ENCODE data around the gene KMT2E.
A peak's percentile ranks its signal among the peaks of the same experiment; 100 is the strongest.
"Not testable (repeated sequence)": the region's sequence is repeated elsewhere in the genome, so short reads cannot be mapped to it uniquely, and the experiment has no call there.

The KMT2E gene

DNA sequence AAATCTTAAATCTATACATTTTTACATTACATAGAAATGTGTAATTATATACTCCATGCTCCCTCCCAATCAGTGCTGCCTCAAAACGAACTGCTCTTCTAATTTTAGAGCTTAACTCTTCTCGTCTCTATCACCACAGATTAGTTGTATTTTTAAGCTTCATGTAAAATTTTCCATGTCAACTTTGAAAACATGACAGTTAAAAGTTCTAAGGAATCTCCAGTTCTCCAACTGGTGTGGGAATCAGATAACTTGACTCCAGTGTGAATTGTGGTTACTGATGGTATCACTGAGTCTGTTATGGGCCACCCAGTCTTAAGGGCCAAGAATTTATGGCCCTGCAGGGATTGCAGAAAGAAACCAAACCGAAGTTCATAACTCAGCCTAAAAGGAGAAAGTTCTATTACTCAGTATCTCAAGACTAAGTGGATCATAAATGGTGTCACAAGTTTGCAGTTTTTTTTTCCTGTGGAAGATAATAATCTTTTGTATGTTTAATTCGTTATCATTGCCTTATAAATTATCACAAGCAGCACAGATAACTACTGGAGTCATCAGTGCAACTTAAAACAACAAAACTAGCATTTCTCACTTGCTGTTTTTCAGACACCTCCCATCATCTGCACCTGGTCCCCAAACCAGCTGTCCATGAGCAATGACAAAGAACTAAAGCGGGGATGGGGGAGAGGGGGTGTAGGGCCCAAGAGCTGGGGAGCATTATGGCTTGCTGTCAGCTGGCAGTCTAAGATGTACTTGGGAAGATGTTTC, 31.5 kb upstream of the KMT2E start:
- DNase-seq, result no peak

DNA sequence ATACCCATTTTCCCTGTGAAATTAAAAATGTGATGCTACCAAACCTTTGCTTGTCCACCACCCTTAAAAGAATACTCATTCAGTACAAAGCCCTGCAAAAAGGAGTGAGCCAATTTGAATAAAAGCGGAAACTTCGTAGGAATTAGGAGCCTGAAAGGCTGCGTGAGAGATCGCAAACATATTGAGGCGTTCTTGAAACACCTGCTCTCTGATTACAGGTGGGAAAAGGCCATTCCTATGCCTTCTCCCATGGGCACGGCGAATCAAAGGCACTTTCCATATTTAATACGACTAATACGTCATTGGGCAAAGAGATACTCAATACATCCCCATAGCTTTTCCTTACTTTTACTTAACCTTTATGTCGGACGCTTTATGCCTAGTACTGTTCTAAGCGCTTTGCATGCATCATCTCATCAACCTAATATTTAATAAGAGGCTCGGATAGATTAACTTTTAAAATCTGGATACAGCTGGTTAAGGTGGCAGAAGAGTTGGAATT, 30.9 kb upstream of the KMT2E start:
- no peak for DNase-seq

DNA sequence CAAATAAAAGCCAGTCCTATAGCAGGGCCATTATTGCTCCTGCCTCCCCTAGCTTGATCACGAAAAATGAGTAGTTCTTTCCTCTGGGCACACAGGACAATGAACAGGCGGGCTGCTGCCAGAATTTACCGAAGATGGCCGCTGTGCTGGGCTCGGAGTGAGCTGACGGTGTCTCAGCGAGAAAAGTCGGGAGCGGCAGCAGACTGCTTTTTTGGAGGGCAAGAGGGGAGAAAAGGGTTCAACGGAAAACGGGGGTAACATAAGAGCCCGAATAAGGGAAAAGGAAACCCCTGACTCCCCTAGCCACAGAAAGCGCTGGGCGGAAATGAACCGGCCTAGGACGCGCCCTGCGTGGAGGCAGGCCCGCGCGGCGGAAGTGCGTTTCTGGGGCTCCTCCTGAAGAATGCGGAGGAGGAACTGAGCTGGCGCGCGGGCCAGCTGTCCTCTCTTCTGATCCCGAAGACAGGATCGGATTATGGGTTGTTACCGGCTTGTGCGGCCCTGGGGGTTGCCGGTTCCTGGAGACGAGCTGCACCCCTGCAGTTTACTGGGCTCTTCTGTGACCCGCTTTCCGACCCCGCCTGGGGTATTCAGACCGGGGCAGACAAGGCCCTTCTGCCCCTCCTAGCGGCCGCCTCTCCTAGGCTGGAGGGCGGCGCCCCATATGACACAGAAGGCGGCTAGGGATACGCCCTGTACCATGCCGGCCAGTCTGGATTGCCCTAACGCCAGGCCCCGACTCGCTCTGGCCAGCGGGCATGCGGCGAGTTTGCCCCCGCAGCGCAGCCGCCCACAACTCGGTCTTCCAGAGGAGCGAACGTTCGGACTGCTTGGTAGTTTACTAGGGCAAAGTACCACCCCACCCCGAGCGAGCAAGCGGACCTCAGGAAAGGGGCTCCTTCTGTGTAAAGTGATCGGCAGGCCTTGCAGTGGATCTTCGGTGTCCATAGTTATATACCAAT, 30.1 kb upstream of the KMT2E start:
- peak; percentile 92 for DNase-seq

DNA sequence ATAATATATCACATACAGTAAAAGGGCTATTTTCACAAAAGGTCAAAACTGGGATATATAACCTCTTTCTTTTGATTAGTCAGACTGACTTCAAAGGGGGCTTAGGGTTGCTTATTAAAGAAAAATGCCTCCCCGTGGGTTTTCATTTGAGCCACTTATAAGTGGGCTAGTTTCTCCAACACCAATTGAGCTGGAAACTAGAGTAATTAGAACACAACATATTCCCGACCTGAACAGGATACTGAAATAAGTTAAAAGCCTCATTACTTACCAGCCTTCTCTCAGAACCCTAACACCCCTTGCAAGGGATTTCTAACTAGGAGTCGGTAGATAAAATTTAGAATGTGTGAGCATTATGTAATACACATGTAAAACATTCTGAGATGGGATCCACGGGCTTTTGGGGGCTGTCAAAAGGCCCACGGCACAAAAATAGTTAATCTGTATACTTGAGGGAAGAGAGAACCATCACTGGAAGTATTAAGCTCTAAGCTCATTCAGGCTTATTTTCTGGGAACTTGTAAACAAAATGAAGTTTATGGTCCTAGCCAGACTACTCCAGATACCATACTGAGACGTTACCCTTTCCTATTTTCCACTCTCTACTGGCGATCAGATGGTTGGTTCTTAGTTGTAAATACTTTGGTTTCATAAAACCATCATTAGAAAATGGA, 29.3 kb upstream of the KMT2E start:
- DNase-seq, result no peak

DNA sequence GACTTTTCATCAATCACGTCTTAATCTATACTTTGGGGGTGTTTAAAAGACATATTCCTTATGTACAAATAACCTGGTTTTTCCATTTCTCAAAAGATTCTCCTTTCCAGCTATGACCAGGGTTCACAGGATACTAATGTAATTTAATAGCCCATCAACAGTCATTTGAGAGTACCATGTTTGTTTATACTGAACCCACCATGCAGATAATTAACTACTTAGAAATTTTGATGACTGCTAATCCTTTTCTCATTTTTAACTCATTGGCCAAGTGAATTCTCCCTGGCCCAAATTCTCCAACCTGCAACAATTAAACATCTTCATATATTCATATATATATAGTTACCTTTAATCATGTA, 28.8 kb upstream of the KMT2E start:
- DNase-seq, result no peak

DNA sequence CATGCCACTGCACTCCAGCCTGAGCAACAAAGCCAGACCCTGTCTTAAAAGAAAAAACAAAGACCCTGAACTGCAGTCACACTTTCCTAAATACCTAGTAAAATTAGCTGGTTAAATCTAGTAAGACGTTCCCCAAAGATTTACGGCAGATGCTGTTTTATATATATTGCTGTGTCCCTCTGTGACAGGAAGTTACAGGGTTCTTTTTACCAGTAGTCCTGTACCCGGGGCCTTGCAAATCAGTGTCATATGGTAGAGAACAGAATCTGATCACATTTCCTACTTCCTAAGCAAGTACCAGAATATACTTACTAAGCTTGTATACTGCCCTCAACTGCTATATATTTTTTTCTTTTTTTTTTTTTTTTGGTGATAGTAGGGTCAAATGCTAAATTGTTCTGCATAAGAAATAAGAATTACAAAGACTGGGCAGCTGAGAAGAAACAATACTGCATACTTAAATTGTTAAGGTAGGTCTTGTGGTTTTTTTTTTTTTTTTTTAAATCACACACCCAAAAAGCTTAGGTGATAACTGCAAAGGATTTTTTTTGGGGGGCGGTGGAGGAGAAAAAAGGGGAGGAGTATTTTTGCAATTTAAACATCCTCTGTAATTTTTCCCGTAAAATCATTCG, 27.3 kb upstream of the KMT2E start:
- no peak for DNase-seq

DNA sequence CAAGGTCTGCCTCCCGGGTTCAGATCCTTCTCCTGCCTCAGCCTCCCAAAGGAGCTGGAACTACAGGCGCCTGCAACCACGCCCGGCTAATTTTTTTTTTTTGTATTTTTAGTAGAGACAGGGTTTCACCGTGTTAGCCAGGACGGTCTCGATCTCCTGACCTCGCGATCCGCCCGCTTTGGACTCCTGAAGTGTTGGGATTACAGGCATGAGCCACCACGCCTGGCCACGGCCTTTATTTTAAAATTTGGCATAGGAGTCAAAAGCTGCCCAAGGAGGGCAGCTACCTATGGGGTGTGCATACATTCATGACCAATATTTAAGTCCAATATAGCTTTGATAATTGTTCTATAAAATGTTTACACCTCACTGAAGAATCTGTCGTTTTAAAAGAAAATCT, 26.6 kb upstream of the KMT2E start:
- DNase-seq, result not testable (repeated sequence)

DNA sequence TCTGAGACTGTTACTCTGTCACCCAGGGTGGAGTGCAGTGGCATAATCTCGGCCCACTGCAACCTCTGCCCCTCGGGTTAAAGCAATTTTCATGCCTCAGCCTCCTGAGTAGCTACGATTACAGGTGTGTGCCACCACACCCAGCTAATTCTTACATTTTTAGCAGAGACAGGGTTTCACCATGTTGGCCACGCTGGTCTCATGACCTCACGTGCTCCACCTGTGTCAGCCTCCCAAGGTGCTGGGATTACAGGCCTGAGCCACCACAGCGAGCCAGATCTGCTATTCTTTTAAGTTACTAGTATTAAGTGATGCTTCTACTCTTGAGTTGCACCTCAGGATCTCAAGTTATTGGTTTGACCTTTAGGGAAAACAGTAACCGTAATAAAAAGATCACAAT, 23.0 kb upstream of the KMT2E start:
- no peak for DNase-seq

DNA sequence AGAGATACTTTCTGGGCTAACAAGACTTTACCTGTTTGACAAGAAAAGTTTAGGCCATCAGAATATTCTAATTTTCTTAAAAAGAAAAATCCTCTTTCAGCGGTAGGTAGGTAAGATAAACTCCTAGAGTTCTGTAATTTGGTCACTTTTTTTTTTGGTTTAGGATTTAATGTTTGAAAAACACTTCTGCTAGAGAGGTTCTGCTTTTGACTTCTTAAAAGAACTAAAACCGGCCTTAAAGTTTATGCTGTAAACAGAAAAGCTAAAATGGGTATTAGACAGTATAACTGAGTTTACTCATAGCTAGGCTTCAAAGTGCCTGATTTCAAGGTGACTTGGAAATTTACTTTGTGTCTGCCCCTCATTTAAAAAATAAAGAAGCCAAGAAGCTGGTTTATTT, 21.7 kb upstream of the KMT2E start:
- DNase-seq, result no peak

DNA sequence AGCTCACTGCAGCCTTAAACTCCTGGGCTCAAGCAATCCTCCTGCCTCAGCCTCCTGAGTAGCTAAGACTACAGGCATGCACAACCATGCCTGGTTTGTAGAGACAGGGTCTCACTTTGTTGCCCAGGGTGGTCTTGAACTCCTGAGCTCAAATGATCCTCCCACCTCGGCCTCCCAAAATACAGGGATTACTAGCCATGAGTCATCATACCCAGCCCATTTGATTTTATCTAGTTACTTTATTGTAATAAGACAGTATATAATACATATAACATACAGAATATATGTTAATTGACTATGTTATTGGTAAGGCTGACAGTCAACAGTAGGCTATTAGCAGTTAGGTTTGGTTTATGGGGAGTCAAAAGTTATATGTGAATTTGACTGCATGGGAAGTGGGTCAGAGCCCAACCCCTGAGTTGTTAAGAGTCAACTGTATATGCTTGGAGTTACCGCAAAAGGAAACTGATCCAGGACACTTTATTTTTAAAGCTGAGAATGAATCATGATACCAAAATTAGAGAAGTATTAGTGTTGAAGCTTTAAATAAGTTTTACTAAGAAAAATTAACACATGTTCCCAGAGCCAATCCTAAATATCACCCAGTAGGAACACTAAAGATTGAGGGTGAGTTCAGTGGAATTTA, 20.7 kb upstream of the KMT2E start:
- no peak for DNase-seq

DNA sequence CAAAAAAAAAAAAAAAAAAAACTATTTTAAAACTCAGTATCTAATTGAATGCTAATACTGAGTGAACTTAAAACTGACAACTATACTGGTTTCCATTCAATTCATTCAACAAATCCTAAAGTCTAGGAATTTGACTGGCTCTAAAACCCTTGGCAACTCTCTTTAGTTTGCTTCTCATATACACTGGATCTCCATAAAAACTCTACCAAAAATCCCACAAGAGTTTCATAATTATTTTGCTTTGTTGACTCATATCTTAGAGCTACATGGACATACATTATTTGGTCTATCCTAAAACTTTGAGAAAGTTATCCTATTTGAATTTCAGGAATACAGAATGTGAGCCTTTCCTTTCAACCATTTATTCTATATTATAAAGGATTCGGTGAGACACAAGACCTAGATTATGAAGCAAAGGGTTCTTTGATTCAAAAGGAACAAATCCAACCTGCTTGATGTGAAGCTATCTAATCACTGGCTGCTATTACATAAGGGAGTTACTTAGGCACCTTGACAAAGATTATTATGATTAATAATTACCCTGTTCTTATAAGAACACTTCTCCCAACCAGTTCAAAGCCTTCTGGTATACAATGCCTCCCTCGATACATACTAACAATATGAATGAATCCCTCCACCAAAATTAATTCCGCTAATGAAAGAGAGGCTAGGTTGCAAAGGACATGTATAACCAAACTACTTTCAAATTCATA, 15.8 kb upstream of the KMT2E start:
- DNase-seq, result no peak

DNA sequence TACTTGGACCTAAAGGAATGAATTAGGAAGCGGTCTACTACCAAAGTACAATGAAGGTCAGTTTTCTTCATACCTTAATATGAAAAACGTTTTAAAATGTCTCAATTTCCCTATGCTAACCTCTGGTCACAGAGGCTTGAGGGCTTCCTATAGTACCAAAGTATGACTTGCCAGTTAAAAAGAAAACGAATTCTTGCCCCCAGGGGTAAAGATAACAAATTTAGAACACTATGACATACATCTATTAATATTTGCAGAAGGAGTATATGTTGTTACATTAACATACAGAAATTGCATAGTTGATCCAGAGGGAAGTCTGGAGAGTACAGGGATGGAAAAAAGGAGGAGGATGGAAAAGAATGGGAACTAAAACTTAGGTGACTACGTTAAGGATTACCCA, 13.8 kb upstream of the KMT2E start:
- DNase-seq, result no peak

DNA sequence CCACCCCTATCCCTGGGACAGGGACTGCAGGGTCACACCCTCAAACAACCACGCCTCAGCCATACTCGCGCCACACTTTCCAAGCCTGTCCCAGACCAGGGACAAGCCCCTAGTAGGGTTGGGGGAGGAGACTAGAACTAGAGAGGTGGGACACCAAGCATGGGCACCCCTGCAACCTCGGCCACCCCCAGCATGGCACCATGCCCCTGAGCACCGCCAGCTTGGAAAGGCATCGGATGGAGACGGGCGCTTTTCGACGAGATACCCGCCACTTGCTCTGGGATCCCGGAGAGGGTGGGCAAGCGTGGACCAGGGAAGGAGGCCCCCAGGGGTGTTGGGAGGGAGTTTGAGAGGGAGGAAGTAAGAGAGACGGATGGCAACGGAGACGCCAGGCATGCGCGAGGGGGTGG, 13.1 kb upstream of the KMT2E start:
- DNase-seq, result no peak

DNA sequence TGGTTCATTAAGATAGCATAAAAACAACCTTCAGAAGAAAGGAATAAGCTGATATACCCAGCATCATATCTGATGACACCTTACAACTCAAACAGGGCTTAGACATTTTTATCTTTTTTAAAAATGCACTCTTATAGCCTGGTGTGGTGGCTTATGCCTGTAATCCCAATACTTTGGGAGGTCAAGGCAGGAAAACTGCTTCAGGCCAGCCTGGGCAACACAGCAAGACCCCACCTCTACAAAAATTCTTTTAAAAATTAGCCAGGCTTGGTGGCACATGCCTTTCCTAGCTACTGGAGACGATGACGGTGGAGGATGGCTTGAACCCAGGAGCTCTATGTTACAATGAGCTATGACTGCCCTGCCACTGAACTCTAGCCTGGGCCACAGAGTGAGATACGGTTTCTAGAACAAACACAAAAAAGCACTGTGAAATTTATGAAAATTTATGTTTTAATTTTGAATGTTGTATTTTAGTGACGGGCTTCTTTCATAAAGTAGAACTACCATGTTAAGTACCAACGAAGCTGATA, 12.3 kb upstream of the KMT2E start:
- DNase-seq, result no peak

DNA sequence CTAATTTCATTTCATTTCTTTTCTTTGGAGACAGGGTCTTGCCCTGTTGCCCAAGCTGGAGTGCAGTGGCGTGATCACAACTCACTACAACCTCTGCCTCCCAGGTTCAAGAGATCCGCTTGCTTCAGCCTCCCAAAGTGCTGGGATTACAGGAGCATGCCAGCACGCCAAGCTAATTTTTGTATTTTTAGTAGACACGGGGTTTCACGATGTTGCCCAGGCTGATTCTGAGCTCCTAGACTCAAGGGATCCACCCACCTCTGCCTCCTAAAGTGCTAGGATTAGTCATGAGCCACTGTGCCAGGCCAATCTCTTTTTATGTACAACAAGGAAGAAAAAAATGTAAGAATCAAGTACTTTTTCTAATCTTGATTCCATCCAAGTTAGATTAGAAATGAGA, 10.7 kb upstream of the KMT2E start:
- no peak for DNase-seq

DNA sequence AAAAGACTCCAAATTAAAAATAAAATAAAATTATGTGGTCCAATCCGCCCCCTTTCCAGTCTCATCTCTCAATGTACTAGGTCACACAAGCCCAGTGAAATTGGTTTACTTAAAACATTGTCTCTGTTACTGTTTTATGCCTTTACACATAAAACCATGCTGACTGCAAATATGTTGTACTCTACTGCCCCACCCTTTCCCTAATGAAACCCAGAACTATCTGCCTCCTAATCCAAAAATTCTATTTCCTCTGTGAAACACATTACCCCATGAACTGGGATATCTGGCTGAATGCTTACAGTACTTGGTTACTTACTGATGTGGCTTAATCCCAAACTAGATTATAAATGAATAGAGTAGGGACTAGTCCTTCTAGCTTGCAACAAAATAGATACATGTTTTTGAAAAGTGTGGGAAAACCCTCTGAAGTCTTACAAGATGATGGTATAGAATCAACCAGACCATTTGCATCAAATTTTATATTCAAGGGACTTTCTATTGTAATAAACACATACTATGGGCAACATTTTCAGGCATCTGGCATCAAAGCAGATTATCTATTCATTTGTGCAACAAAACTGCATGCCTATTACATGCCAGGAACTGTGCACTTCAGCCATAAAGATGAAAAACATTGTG, 10.0 kb upstream of the KMT2E start:
- no peak for DNase-seq

DNA sequence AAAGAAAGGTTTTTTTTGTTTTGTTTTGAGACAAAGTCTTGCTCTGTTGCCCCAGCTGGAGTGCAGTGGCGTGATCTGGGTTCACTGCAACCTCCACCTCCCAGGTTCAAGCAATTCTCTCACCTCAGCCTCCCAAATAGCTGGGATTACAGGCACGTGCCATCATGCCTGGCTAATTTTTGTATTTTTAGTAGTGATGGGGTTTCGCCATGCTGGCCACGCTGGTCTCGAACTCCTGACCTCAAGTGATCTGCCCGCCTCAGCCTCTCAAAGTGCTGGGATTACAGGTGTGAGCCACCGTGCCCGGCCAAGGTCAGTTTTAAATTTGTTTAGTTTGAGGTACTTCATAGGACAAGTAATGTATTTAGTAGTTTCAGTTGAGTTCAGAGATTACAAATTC, 9.0 kb upstream of the KMT2E start:
- DNase-seq, result not testable (repeated sequence)

DNA sequence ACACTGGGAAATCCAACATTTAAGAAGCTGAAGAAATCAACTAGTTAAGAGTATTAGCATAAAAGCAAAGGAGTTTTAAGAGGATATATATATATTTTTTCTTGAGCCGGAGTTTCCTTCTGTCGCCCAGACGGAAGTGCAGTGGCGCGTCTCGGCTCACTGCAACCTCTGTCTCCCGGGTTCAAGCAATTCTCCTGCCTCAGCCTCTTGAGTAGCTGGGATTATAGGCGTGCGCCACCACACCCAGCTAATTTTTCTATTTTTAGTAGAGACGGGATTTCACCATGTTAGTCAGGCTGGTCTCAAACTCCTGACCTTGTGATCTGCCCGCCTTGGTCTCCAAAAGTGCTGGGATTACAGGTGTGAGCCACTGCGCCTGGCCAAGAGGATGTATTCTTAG, 8.5 kb upstream of the KMT2E start:
- DNase-seq, result not testable (repeated sequence)

DNA sequence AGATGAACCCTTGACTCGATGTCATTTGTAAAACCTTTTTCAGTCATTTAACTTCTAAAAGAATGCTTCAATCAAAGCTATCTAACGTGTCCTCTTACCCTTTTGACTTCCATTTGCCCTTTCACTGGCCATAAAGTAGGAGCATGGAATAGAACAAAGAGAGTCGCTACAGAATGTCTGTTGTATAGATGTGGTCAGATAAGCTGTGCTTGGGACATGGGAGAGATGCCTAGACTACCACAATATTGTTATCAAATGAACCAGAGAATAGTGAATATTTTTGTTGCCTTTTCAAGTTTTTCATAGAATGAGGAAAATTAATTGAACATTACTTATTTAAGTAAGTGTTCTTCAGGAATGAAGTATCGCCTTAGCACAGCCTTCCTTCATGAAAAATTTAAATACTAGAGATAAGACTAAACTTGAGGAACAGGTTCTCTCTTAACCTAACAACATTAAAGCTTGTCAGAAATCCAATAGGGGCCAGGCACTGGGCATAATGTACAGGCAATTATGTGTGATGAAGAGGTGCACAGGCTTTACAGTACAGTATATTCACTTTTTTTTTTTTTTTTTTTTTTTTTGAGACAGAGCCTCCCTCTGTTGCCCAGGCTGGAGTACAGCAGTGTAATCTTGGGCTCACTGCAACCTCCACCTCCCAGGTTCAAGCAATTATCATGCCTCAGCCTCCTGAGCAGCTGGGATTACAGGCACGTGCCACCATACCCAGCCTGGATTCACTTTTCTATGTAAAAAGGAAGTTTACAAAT, 7.5 kb upstream of the KMT2E start:
- DNase-seq, result no peak

DNA sequence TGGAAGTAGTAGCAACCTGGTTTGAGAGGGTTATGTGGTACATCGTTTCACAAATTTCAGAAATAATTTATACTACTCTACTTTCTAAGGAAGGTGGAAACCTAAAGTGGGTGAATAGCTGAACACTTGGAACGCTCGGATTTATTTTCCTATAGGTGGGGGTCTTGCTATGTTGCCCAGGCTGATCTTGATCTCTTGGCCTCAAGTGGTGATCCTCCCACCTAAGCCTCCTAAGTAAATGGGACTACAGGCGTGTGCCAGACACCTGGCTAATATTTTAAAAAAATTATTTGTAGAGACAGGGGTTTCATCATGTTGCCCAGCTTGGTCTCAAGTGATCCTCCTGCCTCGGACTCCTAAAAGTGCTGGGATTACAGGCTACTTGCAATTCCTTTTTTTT, 6.7 kb upstream of the KMT2E start:
- DNase-seq, result no peak

Measured in activated CD8-positive, alpha-beta memory T cell treated with anti-CD3 and anti-CD28 coated beads for 24 hours (primary cell).